ENCODE measurements around the gene GFI1B. TPM values are rescaled to one million over a fixed set of nuclear protein-coding genes. Genes with fewer than 3 reads are reported as not detected.

GFI1B gene
- total RNA-seq, 1 experiment from 2014 or later, result 0.77 TPM

DNA sequence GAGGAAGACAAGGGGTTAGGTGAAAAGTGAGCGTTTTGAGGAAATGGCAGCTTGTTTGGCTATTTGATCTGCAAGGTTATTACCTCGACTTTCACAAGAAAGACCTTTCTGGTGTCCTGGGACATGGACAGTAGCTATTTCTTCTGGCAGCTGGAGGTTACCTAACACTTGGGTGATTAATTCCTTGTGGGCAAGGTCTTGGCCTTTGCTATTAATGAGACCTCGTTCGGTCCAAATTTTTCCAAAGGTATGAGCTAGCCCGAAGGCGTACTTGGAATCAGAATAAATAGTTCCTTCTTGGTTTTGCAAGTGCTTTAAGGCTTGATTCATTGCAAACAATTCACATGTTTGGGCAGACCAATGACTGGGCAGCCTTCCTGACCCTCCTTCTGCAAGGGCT lies 57.2 kb downstream of the GFI1B start (continued):
- TF ChIP-seq ZNF281 (CRISPR knock-in tag; IDR thresholded peaks at IDR 0.05) (no peak), NFE2L1 (CRISPR knock-in tag; IDR thresholded peaks at IDR 0.05) (no peak), ZMAT4 (CRISPR knock-in tag; IDR thresholded peaks at IDR 0.05) (no peak), IRF2 (CRISPR knock-in tag; IDR thresholded peaks at IDR 0.05; ENCODE audit: borderline replicate concordance, low read depth) (no peak), PREB (CRISPR knock-in tag; IDR thresholded peaks at IDR 0.05; ENCODE audit: borderline replicate concordance) (no peak)
- TF ChIP-seq, protein P1, sequence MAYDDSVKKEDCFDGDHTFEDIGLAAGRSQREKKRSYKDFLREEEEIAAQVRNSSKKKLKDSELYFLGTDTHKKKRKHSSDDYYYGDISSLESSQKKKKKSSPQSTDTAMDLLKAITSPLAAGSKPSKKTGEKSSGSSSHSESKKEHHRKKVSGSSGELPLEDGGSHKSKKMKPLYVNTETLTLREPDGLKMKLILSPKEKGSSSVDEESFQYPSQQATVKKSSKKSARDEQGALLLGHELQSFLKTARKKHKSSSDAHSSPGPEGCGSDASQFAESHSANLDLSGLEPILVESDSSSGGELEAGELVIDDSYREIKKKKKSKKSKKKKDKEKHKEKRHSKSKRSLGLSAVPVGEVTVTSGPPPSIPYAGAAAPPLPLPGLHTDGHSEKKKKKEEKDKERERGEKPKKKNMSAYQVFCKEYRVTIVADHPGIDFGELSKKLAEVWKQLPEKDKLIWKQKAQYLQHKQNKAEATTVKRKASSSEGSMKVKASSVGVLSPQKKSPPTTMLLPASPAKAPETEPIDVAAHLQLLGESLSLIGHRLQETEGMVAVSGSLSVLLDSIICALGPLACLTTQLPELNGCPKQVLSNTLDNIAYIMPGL (CRISPR knock-in tag; IDR thresholded peaks at IDR 0.05), result no peak
- TF ChIP-seq, protein P2, sequence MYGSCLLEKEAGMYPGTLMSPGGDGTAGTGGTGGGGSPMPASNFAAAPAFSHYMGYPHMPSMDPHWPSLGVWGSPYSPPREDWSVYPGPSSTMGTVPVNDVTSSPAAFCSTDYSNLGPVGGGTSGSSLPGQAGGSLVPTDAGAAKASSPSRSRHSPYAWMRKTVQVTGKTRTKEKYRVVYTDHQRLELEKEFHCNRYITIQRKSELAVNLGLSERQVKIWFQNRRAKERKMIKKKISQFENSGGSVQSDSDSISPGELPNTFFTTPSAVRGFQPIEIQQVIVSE (CRISPR knock-in tag; IDR thresholded peaks at IDR 0.05; ENCODE audit: borderline replicate concordance), result no peak
- TF ChIP-seq, protein P3, sequence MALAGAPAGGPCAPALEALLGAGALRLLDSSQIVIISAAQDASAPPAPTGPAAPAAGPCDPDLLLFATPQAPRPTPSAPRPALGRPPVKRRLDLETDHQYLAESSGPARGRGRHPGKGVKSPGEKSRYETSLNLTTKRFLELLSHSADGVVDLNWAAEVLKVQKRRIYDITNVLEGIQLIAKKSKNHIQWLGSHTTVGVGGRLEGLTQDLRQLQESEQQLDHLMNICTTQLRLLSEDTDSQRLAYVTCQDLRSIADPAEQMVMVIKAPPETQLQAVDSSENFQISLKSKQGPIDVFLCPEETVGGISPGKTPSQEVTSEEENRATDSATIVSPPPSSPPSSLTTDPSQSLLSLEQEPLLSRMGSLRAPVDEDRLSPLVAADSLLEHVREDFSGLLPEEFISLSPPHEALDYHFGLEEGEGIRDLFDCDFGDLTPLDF (CRISPR knock-in tag; IDR thresholded peaks at IDR 0.05), result no peak

DNA sequence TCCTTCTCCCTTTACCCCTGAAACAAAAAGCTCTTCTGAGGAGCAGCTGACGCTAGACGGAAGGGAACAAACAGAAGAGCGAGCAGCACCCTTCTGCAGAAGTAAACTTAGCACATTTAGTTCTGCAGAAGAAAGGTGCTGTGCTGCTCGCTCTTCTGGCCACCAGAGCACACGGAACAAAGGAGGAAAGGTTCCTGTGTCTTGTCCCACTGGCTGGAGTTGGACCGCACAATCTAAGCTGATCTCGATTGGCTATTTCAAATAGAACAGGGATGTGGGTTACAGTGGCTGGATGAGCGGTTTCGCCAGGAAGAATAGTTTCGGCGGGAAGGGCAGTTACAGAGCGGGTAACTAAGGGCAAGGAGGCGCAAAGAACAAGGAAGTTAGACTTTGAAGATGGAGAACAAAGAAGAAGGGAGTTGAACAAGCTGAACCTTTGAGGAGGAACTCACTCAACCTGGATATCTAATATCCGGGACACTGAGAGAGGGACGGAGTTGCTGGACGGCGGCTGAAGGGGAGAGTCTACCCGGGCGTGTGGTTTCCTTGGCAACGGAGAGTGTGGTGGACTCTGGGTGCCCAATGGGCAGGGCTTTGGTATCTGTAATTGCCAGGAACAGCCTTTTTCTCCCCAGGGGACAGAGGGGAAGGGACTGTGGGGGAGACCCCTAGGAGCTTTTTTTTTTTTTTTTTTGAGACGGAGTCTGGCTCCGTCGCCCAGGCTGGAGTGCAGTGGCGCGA lies 59.5 kb downstream of the GFI1B start:
- H3K27ac Mint-ChIP-seq, result no peak overlapping the region; the same call in 1 of the 2 replicates
- ChIA-PET CTCF (no interaction called here), POLR2A (no interaction called here)
- H3K36me3 Mint-ChIP-seq, result peaks cover 19% of the 10 kb centered on the region
- H3K27me3 Mint-ChIP-seq (ENCODE audit: low read depth), result no peaks in the 10 kb centered on the region; the same call in 1 of the 2 replicates
- no peaks in the 10 kb centered on the region for H3K9me3 Mint-ChIP-seq
- H3K4me1 Mint-ChIP-seq, result no peaks in the 10 kb centered on the region
- no peak overlapping the region for H3K4me3 Mint-ChIP-seq
- no peak for DNase-seq (ENCODE audit: low spot score)
- ATAC-seq, result no peak
- TF ChIP-seq ARID4B (CRISPR knock-in tag; IDR thresholded peaks at IDR 0.05; ENCODE audit: borderline replicate concordance) (no peak), ZMAT4 (CRISPR knock-in tag; IDR thresholded peaks at IDR 0.05) (no peak), TEAD1 (CRISPR knock-in tag; IDR thresholded peaks at IDR 0.05) (no peak), PRRX2 (CRISPR knock-in tag; IDR thresholded peaks at IDR 0.05) (no peak), SMAD4 (CRISPR knock-in tag; IDR thresholded peaks at IDR 0.05) (no peak)
- TF ChIP-seq, protein P4, sequence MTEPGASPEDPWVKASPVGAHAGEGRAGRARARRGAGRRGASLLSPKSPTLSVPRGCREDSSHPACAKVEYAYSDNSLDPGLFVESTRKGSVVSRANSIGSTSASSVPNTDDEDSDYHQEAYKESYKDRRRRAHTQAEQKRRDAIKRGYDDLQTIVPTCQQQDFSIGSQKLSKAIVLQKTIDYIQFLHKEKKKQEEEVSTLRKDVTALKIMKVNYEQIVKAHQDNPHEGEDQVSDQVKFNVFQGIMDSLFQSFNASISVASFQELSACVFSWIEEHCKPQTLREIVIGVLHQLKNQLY (CRISPR knock-in tag; IDR thresholded peaks at IDR 0.05), result no peak

All from WTC11 (cell line).